ENCODE measurements around the gene TCEA2.
"Not testable (repeated sequence)": the region's sequence is repeated elsewhere in the genome, so short reads cannot be mapped to it uniquely, and the experiment has no call there.

TCEA2 gene

GRCh38 chr20:64108731-64109681 lies 46.0 kb downstream of the TCEA2 start:
- no peak for DNase-seq (ENCODE audit: low spot score)

GRCh38 chr20:64109831-64110391 lies 46.9 kb downstream of the TCEA2 start:
- DNase-seq (ENCODE audit: low spot score), result no peak

GRCh38 chr20:64110411-64111068 lies 47.5 kb downstream of the TCEA2 start:
- DNase-seq (ENCODE audit: low spot score), result no peak

GRCh38 chr20:64111841-64112641 lies 49.0 kb downstream of the TCEA2 start:
- DNase-seq (ENCODE audit: low spot score), result no peak

- DNase-seq (ENCODE audit: low spot score), result no peak
Measured at GRCh38 chr20:64112691-64113443, 49.9 kb downstream of the TCEA2 start.

GRCh38 chr20:64113444-64113775 lies 50.4 kb downstream of the TCEA2 start:
- DNase-seq (ENCODE audit: low spot score), result no peak

GRCh38 chr20:64113796-64114355 lies 50.9 kb downstream of the TCEA2 start:
- no peak for DNase-seq (ENCODE audit: low spot score)

- DNase-seq (ENCODE audit: low spot score), result no peak
Measured at GRCh38 chr20:64114356-64114971, 51.5 kb downstream of the TCEA2 start.

GRCh38 chr20:64115171-64115911 lies 52.3 kb downstream of the TCEA2 start:
- no peak for DNase-seq (ENCODE audit: low spot score)

- no peak for DNase-seq (ENCODE audit: low spot score)
Measured at GRCh38 chr20:64116016-64116415, 53.0 kb downstream of the TCEA2 start.

GRCh38 chr20:64116541-64117431 lies 53.8 kb downstream of the TCEA2 start:
- no peak for DNase-seq (ENCODE audit: low spot score)

GRCh38 chr20:64117432-64117777 lies 54.4 kb downstream of the TCEA2 start:
- DNase-seq (ENCODE audit: low spot score), result not testable (repeated sequence)

- DNase-seq (ENCODE audit: low spot score), result no peak
Measured at GRCh38 chr20:64119301-64119680, 56.3 kb downstream of the TCEA2 start.

- no peak for DNase-seq (ENCODE audit: low spot score)
Measured at GRCh38 chr20:64119681-64120341, 56.8 kb downstream of the TCEA2 start.

GRCh38 chr20:64121586-64121985 lies 58.6 kb downstream of the TCEA2 start:
- no peak for DNase-seq (ENCODE audit: low spot score)
